PFSK-1 (cell line): ENCODE measurements around the gene KIF2C.

ENCODE experiments used
- POLR2AphosphoS5 ChIP-seq: IDR thresholded peaks from 2 replicates; pipeline ENCODE4 v1.6.1; 2012; ENCODE audit warnings: low read depth, mild to moderate bottlenecking, control low read depth, low read length, moderate library complexity
- REST ChIP-seq, 2 experiments: IDR thresholded peaks; 2 replicates each; pipeline versions ENCODE4 v1.6.1 to v1.8.0; 2011 to 2012; ENCODE audit warnings: low read depth in 2 of 2, low read length in 2 of 2, control low read depth in 1 of 2, inconsistent platforms in 1 of 2, mild to moderate bottlenecking in 1 of 2, moderate library complexity in 1 of 2; ENCODE audit not compliant: insufficient read depth in 1 of 2
- SIN3A ChIP-seq: IDR thresholded peaks from 2 replicates; pipeline ENCODE4 v1.6.1; 2012; ENCODE audit warnings: mild to moderate bottlenecking, low read length, moderate library complexity, borderline replicate concordance; ENCODE audit not compliant: insufficient read depth
- TAF1 ChIP-seq: IDR thresholded peaks from 2 replicates; pipeline ENCODE4 v1.6.1; 2012; ENCODE audit warnings: low read length, control low read depth, borderline replicate concordance; ENCODE audit not compliant: insufficient read depth

DNA sequence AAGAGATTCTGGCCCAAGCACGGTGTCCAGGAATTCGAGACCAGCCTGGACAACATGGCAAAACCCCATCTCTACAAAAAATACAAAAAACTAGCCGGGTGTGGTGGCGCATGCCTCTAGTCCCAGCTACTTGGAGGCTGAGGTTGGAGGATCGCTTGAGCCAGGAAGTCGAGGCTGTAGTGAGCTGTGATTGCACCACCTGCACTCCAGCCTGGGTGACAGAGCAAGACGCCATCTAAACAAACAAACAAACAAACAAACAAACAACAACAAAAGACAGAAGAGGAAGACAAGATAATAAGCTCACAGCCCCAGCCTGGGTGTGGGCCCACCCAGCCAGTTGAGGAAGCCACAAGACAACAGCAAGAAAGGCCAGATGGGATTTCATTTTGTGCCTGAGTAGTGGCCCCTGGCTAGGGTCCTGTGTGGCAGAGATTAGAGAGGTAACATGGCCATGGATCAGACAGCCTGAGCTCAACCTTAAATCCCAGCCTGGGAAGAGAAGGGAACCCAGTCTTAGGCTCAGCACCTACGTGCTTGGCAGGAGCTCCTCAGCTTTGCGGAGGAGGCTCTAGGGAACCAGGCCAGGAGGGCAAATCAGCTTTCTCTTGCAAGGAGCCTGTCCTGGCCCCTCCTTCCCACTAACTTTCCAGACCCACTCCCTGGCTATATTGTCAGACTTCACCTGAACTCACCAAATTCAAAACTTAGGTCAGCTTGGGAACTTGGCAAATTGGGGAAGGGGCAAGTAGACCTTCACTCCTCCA, 53.3 kb downstream of the KIF2C start:
- TF ChIP-seq SIN3A (no peak), REST (IDR thresholded peaks at IDR 0.05; ENCODE audit: insufficient read depth in 1 of 2, low read depth in 2 of 2, low read length in 2 of 2) (no peak), POLR2AphosphoS5 (no peak), TAF1 (no peak)
